OCI-LY1 (cell line): ENCODE measurements around the gene TMEM208.

Experiments
- EZH2 ChIP-seq: fragments of 200-600 bp; sonication (generic), shearing (Covaris generic); IDR thresholded peaks from 2 replicates; pipeline ENCODE4 v1.8.0; 2017; ENCODE audit warnings: borderline replicate concordance, mixed run types, mild to moderate bottlenecking, antibody characterized with exemption, low read length, moderate library complexity, mixed read lengths
- TF ChIP-seq, protein P1 (sequence below): fragments of 200-600 bp; sonication (generic), shearing (Covaris generic); IDR thresholded peaks from 2 replicates; pipeline ENCODE4 v1.5.1; 2017; ENCODE audit warnings: mild to moderate bottlenecking, antibody characterized with exemption, low read length, moderate library complexity, mixed read lengths

DNA sequence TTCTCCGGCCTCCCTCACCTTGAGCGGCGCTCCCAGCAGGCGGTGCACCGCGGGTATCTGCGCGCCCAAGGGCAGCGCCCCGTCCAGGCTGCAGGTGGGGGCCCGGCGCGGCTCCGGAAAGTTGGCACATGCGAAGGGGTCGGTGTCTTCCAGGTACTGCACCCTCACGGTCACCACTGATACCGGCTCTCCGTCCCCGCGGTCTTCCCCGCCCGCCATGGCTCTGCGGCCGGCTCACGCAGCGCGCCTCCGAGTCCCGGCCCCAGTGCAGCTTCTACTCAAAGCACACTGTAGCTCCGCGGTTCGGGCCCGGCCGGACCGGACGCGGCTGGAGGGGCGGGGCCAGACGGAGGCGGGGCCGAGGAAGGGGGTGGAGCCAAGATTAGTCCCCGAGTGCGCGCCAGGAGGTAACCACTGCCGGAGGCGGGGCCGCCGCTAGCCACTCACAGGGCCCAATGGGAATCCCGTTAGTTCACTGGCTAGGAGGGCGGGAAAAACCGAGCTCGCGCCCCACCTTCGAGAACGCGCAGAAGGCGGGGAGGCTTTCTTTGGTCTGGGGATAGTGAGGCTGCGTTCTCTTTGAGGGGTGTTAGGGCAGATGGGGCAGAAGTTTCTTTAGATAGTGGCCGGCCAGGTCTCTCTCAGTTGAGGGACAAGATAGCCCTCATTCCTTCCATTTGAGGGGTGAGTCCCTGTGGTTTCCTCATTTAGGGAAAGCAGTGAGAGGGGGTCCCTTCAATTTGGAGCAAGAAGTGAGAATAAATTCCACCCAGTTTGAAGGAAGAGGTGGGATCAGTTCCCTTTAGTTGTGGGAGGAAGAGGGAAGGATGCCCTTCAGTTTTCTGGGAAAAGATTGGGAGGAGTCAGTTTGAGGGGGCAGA, 20.5 kb downstream of the TMEM208 start, which contains the start of gene FHOD1:
- TF ChIP-seq, protein P1, sequence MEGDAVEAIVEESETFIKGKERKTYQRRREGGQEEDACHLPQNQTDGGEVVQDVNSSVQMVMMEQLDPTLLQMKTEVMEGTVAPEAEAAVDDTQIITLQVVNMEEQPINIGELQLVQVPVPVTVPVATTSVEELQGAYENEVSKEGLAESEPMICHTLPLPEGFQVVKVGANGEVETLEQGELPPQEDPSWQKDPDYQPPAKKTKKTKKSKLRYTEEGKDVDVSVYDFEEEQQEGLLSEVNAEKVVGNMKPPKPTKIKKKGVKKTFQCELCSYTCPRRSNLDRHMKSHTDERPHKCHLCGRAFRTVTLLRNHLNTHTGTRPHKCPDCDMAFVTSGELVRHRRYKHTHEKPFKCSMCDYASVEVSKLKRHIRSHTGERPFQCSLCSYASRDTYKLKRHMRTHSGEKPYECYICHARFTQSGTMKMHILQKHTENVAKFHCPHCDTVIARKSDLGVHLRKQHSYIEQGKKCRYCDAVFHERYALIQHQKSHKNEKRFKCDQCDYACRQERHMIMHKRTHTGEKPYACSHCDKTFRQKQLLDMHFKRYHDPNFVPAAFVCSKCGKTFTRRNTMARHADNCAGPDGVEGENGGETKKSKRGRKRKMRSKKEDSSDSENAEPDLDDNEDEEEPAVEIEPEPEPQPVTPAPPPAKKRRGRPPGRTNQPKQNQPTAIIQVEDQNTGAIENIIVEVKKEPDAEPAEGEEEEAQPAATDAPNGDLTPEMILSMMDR, result no peak
- TF ChIP-seq EZH2, result no peak
